ENCODE measurements around the gene NAT10. TPM values are rescaled to one million over a fixed set of nuclear protein-coding genes. Genes with fewer than 3 reads are reported as not detected.

Gene NAT10
- total RNA-seq, 1 experiment from 2014 or later, result 103 TPM

DNA sequence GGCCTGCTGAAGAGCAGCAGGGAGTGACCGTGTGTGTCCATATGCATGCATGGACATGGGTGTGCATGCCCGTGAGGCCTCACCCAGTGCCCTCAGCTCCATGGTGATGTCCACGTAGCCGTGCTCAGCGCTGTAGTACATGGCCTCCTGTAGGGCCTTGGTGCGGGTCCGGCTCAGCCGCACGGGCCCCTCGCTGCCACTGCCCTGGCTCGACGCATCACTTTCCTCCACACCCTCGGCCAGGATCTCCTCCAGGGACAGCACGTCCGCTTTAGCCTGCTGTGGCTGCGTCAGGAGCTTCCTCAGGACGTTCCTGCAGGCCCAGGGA lies 57.0 kb downstream of the NAT10 start:
- no peak for DNase-seq
- H3K4me1 ChIP-seq (ENCODE audit: insufficient read depth, low read length), result no peaks in the 10 kb centered on the region
- H3K36me3 Mint-ChIP-seq (ENCODE audit: insufficient read depth in 1 of 3, low read depth in 3 of 3), result peaks cover 0 to 6% (median 0%) of the 10 kb centered on the region in 3 experiments; a peak in 1 of 7 replicates
- TF ChIP-seq, protein P1, sequence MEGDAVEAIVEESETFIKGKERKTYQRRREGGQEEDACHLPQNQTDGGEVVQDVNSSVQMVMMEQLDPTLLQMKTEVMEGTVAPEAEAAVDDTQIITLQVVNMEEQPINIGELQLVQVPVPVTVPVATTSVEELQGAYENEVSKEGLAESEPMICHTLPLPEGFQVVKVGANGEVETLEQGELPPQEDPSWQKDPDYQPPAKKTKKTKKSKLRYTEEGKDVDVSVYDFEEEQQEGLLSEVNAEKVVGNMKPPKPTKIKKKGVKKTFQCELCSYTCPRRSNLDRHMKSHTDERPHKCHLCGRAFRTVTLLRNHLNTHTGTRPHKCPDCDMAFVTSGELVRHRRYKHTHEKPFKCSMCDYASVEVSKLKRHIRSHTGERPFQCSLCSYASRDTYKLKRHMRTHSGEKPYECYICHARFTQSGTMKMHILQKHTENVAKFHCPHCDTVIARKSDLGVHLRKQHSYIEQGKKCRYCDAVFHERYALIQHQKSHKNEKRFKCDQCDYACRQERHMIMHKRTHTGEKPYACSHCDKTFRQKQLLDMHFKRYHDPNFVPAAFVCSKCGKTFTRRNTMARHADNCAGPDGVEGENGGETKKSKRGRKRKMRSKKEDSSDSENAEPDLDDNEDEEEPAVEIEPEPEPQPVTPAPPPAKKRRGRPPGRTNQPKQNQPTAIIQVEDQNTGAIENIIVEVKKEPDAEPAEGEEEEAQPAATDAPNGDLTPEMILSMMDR (conservative IDR thresholded peaks at IDR 0.05), result no peak
- H3K4me2 ChIP-seq (ENCODE audit: insufficient read depth, insufficient read length, low read length), result no peak overlapping the region
- H4K91ac ChIP-seq (ENCODE audit: insufficient read length, low read depth, low read length), result no peak overlapping the region
- no peaks in the 10 kb centered on the region for H3K9me3 ChIP-seq (ENCODE audit: control insufficient read depth, low read depth, low read length)
- H3K14ac ChIP-seq (ENCODE audit: insufficient read depth, low read length), result no peak overlapping the region
- no peak overlapping the region for H3K56ac ChIP-seq (ENCODE audit: insufficient read length, low read depth, low read length)
- no peaks in the 10 kb centered on the region for H3K23me2 ChIP-seq (ENCODE audit: insufficient read length, low read depth, low read length, poor library complexity, severe bottlenecking)
- H3K4me3 Mint-ChIP-seq, result no peak overlapping the region
- H2AK5ac ChIP-seq (ENCODE audit: insufficient read length, low read length), result no peak overlapping the region
- H3K9ac ChIP-seq (ENCODE audit: extremely low read depth, insufficient read length, low read length), result no peak overlapping the region
- no peaks in the 10 kb centered on the region for H3K79me2 ChIP-seq (ENCODE audit: insufficient read depth, low read length)
- no peak overlapping the region for H3K27ac ChIP-seq (ENCODE audit: insufficient read length, low read depth, low read length)
- peaks cover 3% of the 10 kb centered on the region; the same call in 1 of the 2 replicates for H3K27me3 Mint-ChIP-seq (ENCODE audit: low read depth)
- no peak overlapping the region for H3K18ac ChIP-seq (ENCODE audit: insufficient read length, low read depth, low read length)
- H2BK15ac ChIP-seq (ENCODE audit: low read depth, low read length), result no peak overlapping the region
- H4K5ac ChIP-seq (ENCODE audit: insufficient read length, low read depth, low read length), result no peak overlapping the region
- no peak overlapping the region for H2BK5ac ChIP-seq (ENCODE audit: insufficient read length, low read length)
- H3K27me3 ChIP-seq (ENCODE audit: insufficient read depth, low read length), result no peaks in the 10 kb centered on the region
- H3K79me1 ChIP-seq (ENCODE audit: insufficient read depth, low read depth, low read length, poor library complexity, severe bottlenecking), result no peaks in the 10 kb centered on the region
- H4K8ac ChIP-seq (replicated peaks; ENCODE audit: insufficient read length, low read depth, low read length), result no peak overlapping the region
- no peak overlapping the region for H3T11ph ChIP-seq (ENCODE audit: low read length)
- no peak overlapping the region for H3K23ac ChIP-seq (ENCODE audit: insufficient read length, low read depth, low read length)
- H3K9me3 Mint-ChIP-seq, result no peaks in the 10 kb centered on the region
- H3K4ac ChIP-seq (ENCODE audit: low read depth, low read length), result no peak overlapping the region
- H4K20me1 ChIP-seq (ENCODE audit: control insufficient read depth, insufficient read depth, insufficient read length), result no peaks in the 10 kb centered on the region
- H2AFZ ChIP-seq (ENCODE audit: low read length), result no peak overlapping the region
- no peak overlapping the region for H2BK12ac ChIP-seq (ENCODE audit: insufficient read length, low read depth, low read length)
- no peak overlapping the region for H2BK20ac ChIP-seq (ENCODE audit: low read depth, low read length, poor library complexity, severe bottlenecking)
- no peaks in the 10 kb centered on the region for H3K4me1 Mint-ChIP-seq
- no CpG with 5 or more reads among the region's 17 CpGs for WGBS (ENCODE audit: extremely low coverage, insufficient read length, low lambda C conversion rate)
- no peak overlapping the region for H2BK120ac ChIP-seq (ENCODE audit: low read depth, low read length, poor library complexity, severe bottlenecking)
- H3K27ac Mint-ChIP-seq, result no peak overlapping the region

Measured in H9 (cell line).